CD14-positive monocyte (primary cell): Measurements from ENCODE around the gene NUP88. TPM values are rescaled to one million over a fixed set of nuclear protein-coding genes. Genes with fewer than 3 reads are reported as not detected.
A peak's percentile ranks its signal among the peaks of the same experiment; 100 is the strongest.

Source experiments
- DNase-seq, 3 donors: peaks; one replicate each; pipeline ENCODE4 v3.0.0-alpha.2; 2011 to 2022
- H2AFZ ChIP-seq: 2 replicates; pipeline ENCODE4 v1.6.0; 2012; ENCODE audit warnings: mild to moderate bottlenecking, low read depth, low read length, inconsistent platforms; ENCODE audit not compliant: insufficient read depth, poor library complexity, severe bottlenecking
- H3K27ac ChIP-seq, 2 donors: 1 replicate in 1 of 2; 2 replicates in 1 of 2; pipeline ENCODE4 v1.5.1; 2012 to 2013; ENCODE audit warnings: low read length in 2 of 2, control low read depth in 1 of 2, inconsistent platforms in 1 of 2, low read depth in 1 of 2, mild to moderate bottlenecking in 1 of 2
- H3K27me3 ChIP-seq, 2 donors: one replicate each; pipeline versions ENCODE4 v1.6.0 to v1.6.1; 2011 to 2013; ENCODE audit warnings: low read length in 2 of 2; ENCODE audit not compliant: control insufficient read depth in 2 of 2, insufficient read depth in 2 of 2
- H3K36me3 ChIP-seq, 2 donors: replicated peaks in 1 of 2; 1 replicate in 1 of 2; 2 replicates in 1 of 2; pipeline versions ENCODE4 v1.5.1 to v1.6.1; 2012 to 2013; ENCODE audit warnings: low read length in 2 of 2, control low read depth in 1 of 2, inconsistent platforms in 1 of 2, mild to moderate bottlenecking in 1 of 2; ENCODE audit not compliant: insufficient read depth in 2 of 2, control insufficient read depth in 1 of 2
- H3K4me1 ChIP-seq, 2 donors: 1 replicate in 1 of 2; 2 replicates in 1 of 2; pipeline versions ENCODE4 v1.5.1 to v1.6.1; 2012 to 2013; ENCODE audit warnings: low read length in 2 of 2, control low read depth in 1 of 2, inconsistent platforms in 1 of 2, mild to moderate bottlenecking in 1 of 2, moderate library complexity in 1 of 2; ENCODE audit not compliant: insufficient read depth in 2 of 2, control insufficient read depth in 1 of 2
- H3K4me2 ChIP-seq: replicated peaks from 2 replicates; pipeline ENCODE3; 2012; ENCODE audit warnings: low read length, moderate library complexity, mild to moderate bottlenecking; ENCODE audit not compliant: poor library complexity, severe bottlenecking; ENCODE audit errors: extremely low read depth
- H3K4me3 ChIP-seq, 3 experiments: fragments of 200-600 bp in 1 of 3; sonication (generic) in 1 of 3; replicated peaks in 1 of 3; 1 replicate in 2 of 3; 2 replicates in 1 of 3; pipeline ENCODE4 v1.5.1; 2011 to 2013; ENCODE audit warnings: low read length in 3 of 3, mild to moderate bottlenecking in 3 of 3, control low read depth in 2 of 3, low read depth in 2 of 3, inconsistent platforms in 1 of 3, moderate library complexity in 1 of 3
- H3K79me2 ChIP-seq: 2 replicates; pipeline ENCODE4 v1.6.0; 2012; ENCODE audit warnings: mild to moderate bottlenecking, control low read depth, inconsistent platforms, low read length, moderate library complexity; ENCODE audit not compliant: insufficient read depth
- H3K9ac ChIP-seq: 2 replicates; pipeline ENCODE4 v1.6.0; 2017; ENCODE audit warnings: low read length, mild to moderate bottlenecking; ENCODE audit not compliant: insufficient read depth, poor library complexity, severe bottlenecking
- H3K9me3 ChIP-seq, 2 donors: replicated peaks in 1 of 2; 1 replicate in 1 of 2; 2 replicates in 1 of 2; pipeline versions ENCODE4 v1.5.1 to v1.6.1; 2012 to 2013; ENCODE audit warnings: low read length in 2 of 2, control low read depth in 1 of 2; ENCODE audit not compliant: control insufficient read depth in 1 of 2, insufficient read depth in 1 of 2
- H4K20me1 ChIP-seq: 2 replicates; pipeline ENCODE4 v1.6.0; 2012; ENCODE audit warnings: mild to moderate bottlenecking, low read length, control low read depth, moderate library complexity; ENCODE audit not compliant: insufficient read depth
- H3K27ac Mint-ChIP-seq, 7 donors: one replicate each; pipeline ENCODE4 v1.8.0; 2020; ENCODE audit warnings: mild to moderate bottlenecking in 7 of 7, mixed read lengths in 7 of 7, moderate library complexity in 6 of 7, inconsistent platforms in 2 of 7
- H3K27me3 Mint-ChIP-seq, 3 donors: one replicate each; pipeline ENCODE4 v1.8.0; 2021 to 2022; ENCODE audit warnings: low read depth in 3 of 3, mild to moderate bottlenecking in 3 of 3, mixed read lengths in 3 of 3, moderate library complexity in 3 of 3, inconsistent platforms in 1 of 3
- H3K36me3 Mint-ChIP-seq, 2 donors: one replicate each; pipeline ENCODE4 v1.8.0; 2020; ENCODE audit warnings: mixed read lengths in 2 of 2, inconsistent platforms in 1 of 2, mild to moderate bottlenecking in 1 of 2
- H3K4me1 Mint-ChIP-seq: one replicate; pipeline ENCODE4 v1.8.0; 2020; ENCODE audit warnings: mild to moderate bottlenecking, mixed read lengths
- H3K4me3 Mint-ChIP-seq, 2 donors: one replicate each; pipeline ENCODE4 v1.8.0; 2020; ENCODE audit warnings: mild to moderate bottlenecking in 2 of 2, mixed read lengths in 2 of 2, moderate library complexity in 1 of 2
- H3K9me3 Mint-ChIP-seq, 7 donors: one replicate each; pipeline ENCODE4 v1.8.0; 2020 to 2022; ENCODE audit warnings: mixed read lengths in 7 of 7, mild to moderate bottlenecking in 6 of 7, moderate library complexity in 6 of 7, inconsistent platforms in 2 of 7
- CTCF ChIP-seq: fragments of 200-600 bp; IDR thresholded peaks from one replicate; pipeline ENCODE4 v1.8.0; 2022; ENCODE audit warnings: antibody characterized with exemption, mild to moderate bottlenecking
- WGBS: methylation state at CpG from one replicate; pipeline ENCODE4 v1.1.5; 2013; ENCODE audit warnings: missing lambda C conversion rate; ENCODE audit not compliant: insufficient coverage; 5-methylcytosine and 5-hydroxymethylcytosine counted together
- intact Hi-C, 2 donors: fragments of 100-400 bp; cut with micrococcal nuclease; formaldehyde crosslinking; loops; one replicate each; pipeline versions ENCODE4 v1.15.0 to v1.15.1; 2023
- polyA plus RNA-seq, 3 donors: library from polyadenylated mRNA; depleted of rRNA in 1 of 3; unstranded in 2 of 3; stranded (reverse) in 1 of 3; fragments of 300-500 nt in 2 of 3; fragments of >200 nt in 1 of 3; fragmentation: Illumina TruSeq in 2 of 3; gene quantifications; 1 replicate in 2 of 3; 2 replicates in 1 of 3; pipeline ENCODE4 v1.2.3, GENCODE V29; 2012 to 2021

Gene NUP88
- polyA plus RNA-seq, 3 donors, result 23.1 to 45.7 (median 36.1) TPM

GRCh38 chr17:5408186-5408585 is 11.3 kb downstream of the NUP88 start:
- TF ChIP-seq CTCF, result no peak
- H3K36me3 Mint-ChIP-seq, result peaks cover 27 to 42% of the 10 kb centered on the region in 2 donors
- Histone ChIP-seq H3K9me3 (no peaks in the 10 kb centered on the region), H3K36me3 (peaks cover 89 to 100% of the 10 kb centered on the region in 2 donors), H3K79me2 (peaks cover 14% of the 10 kb centered on the region), H2AFZ (no peak overlapping the region), H3K4me1 (no peaks in the 10 kb centered on the region), H3K27ac (no peak overlapping the region), H3K4me2 (no peak overlapping the region), H4K20me1 (peaks cover 4% of the 10 kb centered on the region), H3K9ac (no peak overlapping the region), H3K4me3 (no peak overlapping the region), H3K27me3 (no peaks in the 10 kb centered on the region)
- H3K4me1 Mint-ChIP-seq, result no peaks in the 10 kb centered on the region
- WGBS, result no CpG with 5 or more reads among the region's 5 CpGs
- intact Hi-C loops, result no loop called here
- no peak overlapping the region for H3K4me3 Mint-ChIP-seq
- no peak overlapping the region for H3K27ac Mint-ChIP-seq
- H3K27me3 Mint-ChIP-seq, result no peaks in the 10 kb centered on the region
- DNase-seq, result no peak
- H3K9me3 Mint-ChIP-seq, result no peaks in the 10 kb centered on the region

- no peak for DNase-seq
- Histone ChIP-seq H3K9ac (no peak overlapping the region), H2AFZ (no peak overlapping the region), H3K4me3 (no peak overlapping the region), H3K79me2 (no peaks in the 10 kb centered on the region), H3K36me3 (peaks cover 90 to 99% of the 10 kb centered on the region in 2 donors), H4K20me1 (no peaks in the 10 kb centered on the region), H3K9me3 (no peaks in the 10 kb centered on the region), H3K27ac (no peak overlapping the region), H3K27me3 (no peaks in the 10 kb centered on the region), H3K4me2 (no peak overlapping the region), H3K4me1 (no peaks in the 10 kb centered on the region)
- no peaks in the 10 kb centered on the region for H3K27me3 Mint-ChIP-seq
- 100% methylated on average over 1 of the region's 4 CpGs for WGBS
- no peaks in the 10 kb centered on the region for H3K4me1 Mint-ChIP-seq
- TF ChIP-seq CTCF, result no peak
- peaks cover 27 to 35% of the 10 kb centered on the region in 2 donors for H3K36me3 Mint-ChIP-seq
- H3K27ac Mint-ChIP-seq, result peak overlapping the region in 1 of 7 donors; percentile 28
- intact Hi-C loops, result no loop called here
- no peak overlapping the region for H3K4me3 Mint-ChIP-seq
- no peaks in the 10 kb centered on the region for H3K9me3 Mint-ChIP-seq
Measured at GRCh38 chr17:5405400-5405799, 14.1 kb downstream of the NUP88 start.
